H9 (cell line): ENCODE results near the gene SLBP. TPM values are rescaled to one million over a fixed set of nuclear protein-coding genes. Genes with fewer than 3 reads are reported as not detected.

Experiments
- DNase-seq: peaks from one replicate; pipeline ENCODE4 v3.0.0-alpha.2; 2017
- H2AFZ ChIP-seq: one replicate; pipeline ENCODE4 v1.6.1; 2013; ENCODE audit warnings: mild to moderate bottlenecking, low read length, control low read depth, moderate library complexity
- H2AK5ac ChIP-seq: 2 replicates; pipeline ENCODE4 v1.6.1; 2013; ENCODE audit warnings: low read length, control low read depth, mixed read lengths; ENCODE audit not compliant: insufficient read length
- H2BK120ac ChIP-seq: one replicate; pipeline ENCODE4 v1.6.1; 2013; ENCODE audit warnings: low read depth, mild to moderate bottlenecking, low read length, control low read depth, inconsistent platforms; ENCODE audit not compliant: poor library complexity, severe bottlenecking
- H2BK12ac ChIP-seq: 2 replicates; pipeline ENCODE4 v1.6.1; 2013; ENCODE audit warnings: low read length, control low read depth, mixed read lengths, low read depth; ENCODE audit not compliant: insufficient read length
- H2BK15ac ChIP-seq: 2 replicates; pipeline ENCODE4 v1.6.1; 2013; ENCODE audit warnings: low read depth, low read length, control low read depth
- H2BK20ac ChIP-seq: one replicate; pipeline ENCODE4 v1.6.1; 2013; ENCODE audit warnings: low read depth, mild to moderate bottlenecking, low read length, control low read depth, inconsistent platforms; ENCODE audit not compliant: poor library complexity, severe bottlenecking
- H2BK5ac ChIP-seq: 2 replicates; pipeline ENCODE4 v1.6.1; 2013; ENCODE audit warnings: low read length, control low read depth, mixed read lengths; ENCODE audit not compliant: insufficient read length
- H3K14ac ChIP-seq: 2 replicates; pipeline ENCODE4 v1.6.1; 2013; ENCODE audit warnings: low read length, control low read depth; ENCODE audit not compliant: insufficient read depth
- H3K18ac ChIP-seq: 2 replicates; pipeline ENCODE4 v1.6.1; 2013; ENCODE audit warnings: low read depth, mild to moderate bottlenecking, mixed read lengths, low read length, control low read depth; ENCODE audit not compliant: insufficient read length
- H3K23ac ChIP-seq: 2 replicates; pipeline ENCODE4 v1.6.1; 2013; ENCODE audit warnings: low read length, control low read depth, mixed read lengths, low read depth; ENCODE audit not compliant: insufficient read length
- H3K23me2 ChIP-seq: 2 replicates; pipeline ENCODE4 v1.6.1; 2013; ENCODE audit warnings: low read depth, mild to moderate bottlenecking, mixed read lengths, low read length, control low read depth; ENCODE audit not compliant: insufficient read length, poor library complexity, severe bottlenecking
- H3K27ac ChIP-seq: 2 replicates; pipeline ENCODE4 v1.5.1; 2013; ENCODE audit warnings: low read length, control low read depth, mixed read lengths, low read depth; ENCODE audit not compliant: insufficient read length
- H3K27me3 ChIP-seq: 2 replicates; pipeline ENCODE4 v1.6.1; 2013; ENCODE audit warnings: low read length, control low read depth, inconsistent platforms; ENCODE audit not compliant: insufficient read depth
- H3K4ac ChIP-seq: 2 replicates; pipeline ENCODE4 v1.6.1; 2013; ENCODE audit warnings: low read depth, mild to moderate bottlenecking, control low read depth, inconsistent platforms, low read length, moderate library complexity
- H3K4me1 ChIP-seq: 2 replicates; pipeline ENCODE4 v1.6.1; 2013; ENCODE audit warnings: low read length, control low read depth, inconsistent platforms; ENCODE audit not compliant: insufficient read depth
- H3K4me2 ChIP-seq: 2 replicates; pipeline ENCODE4 v1.6.1; 2013; ENCODE audit warnings: low read length, control low read depth, mixed read lengths; ENCODE audit not compliant: insufficient read length, insufficient read depth
- H3K56ac ChIP-seq: 2 replicates; pipeline ENCODE4 v1.6.1; 2013; ENCODE audit warnings: low read depth, mild to moderate bottlenecking, mixed read lengths, low read length, control low read depth; ENCODE audit not compliant: insufficient read length
- H3K79me1 ChIP-seq: 2 replicates; pipeline ENCODE4 v1.6.1; 2013; ENCODE audit warnings: low read depth, mild to moderate bottlenecking, moderate library complexity, low read length, control low read depth, inconsistent platforms; ENCODE audit not compliant: insufficient read depth, poor library complexity, severe bottlenecking
- H3K79me2 ChIP-seq: 2 replicates; pipeline ENCODE4 v1.6.1; 2013; ENCODE audit warnings: low read length, control low read depth, inconsistent platforms; ENCODE audit not compliant: insufficient read depth
- H3K9ac ChIP-seq: 2 replicates; pipeline ENCODE4 v1.6.1; 2013; ENCODE audit warnings: low read length, control low read depth, mixed read lengths; ENCODE audit not compliant: insufficient read length; ENCODE audit errors: extremely low read depth
- H3K9me3 ChIP-seq: one replicate; pipeline ENCODE4 v1.6.1; 2013; ENCODE audit warnings: low read depth, low read length, inconsistent platforms; ENCODE audit not compliant: control insufficient read depth
- H3T11ph ChIP-seq: one replicate; pipeline ENCODE4 v1.6.1; 2013; ENCODE audit warnings: mild to moderate bottlenecking, low read length, control low read depth, inconsistent platforms
- H4K20me1 ChIP-seq: one replicate; pipeline ENCODE4 v1.6.1; 2013; ENCODE audit not compliant: control insufficient read depth, insufficient read length, insufficient read depth
- H4K5ac ChIP-seq: 2 replicates; pipeline ENCODE4 v1.6.1; 2013; ENCODE audit warnings: low read depth, mild to moderate bottlenecking, mixed read lengths, low read length, control low read depth; ENCODE audit not compliant: insufficient read length
- H4K8ac ChIP-seq: replicated peaks from 2 replicates; pipeline ENCODE4 v1.6.1; 2013; ENCODE audit warnings: low read length, control low read depth, mixed read lengths, low read depth; ENCODE audit not compliant: insufficient read length
- H4K91ac ChIP-seq: 2 replicates; pipeline ENCODE4 v1.6.1; 2013; ENCODE audit warnings: low read depth, mild to moderate bottlenecking, moderate library complexity, mixed read lengths, low read length, control low read depth; ENCODE audit not compliant: insufficient read length
- H3K27ac Mint-ChIP-seq, 3 experiments: 2 replicates in 2 of 3; 3 replicates in 1 of 3; pipeline ENCODE4 v1.8.0; 2020 to 2021; ENCODE audit warnings: mixed read lengths in 3 of 3, mild to moderate bottlenecking in 1 of 3, moderate library complexity in 1 of 3
- H3K27me3 Mint-ChIP-seq: 2 replicates; pipeline ENCODE4 v1.8.0; 2021; ENCODE audit warnings: low read depth, mild to moderate bottlenecking, moderate library complexity, mixed read lengths
- H3K36me3 Mint-ChIP-seq, 3 experiments: 2 replicates in 2 of 3; 3 replicates in 1 of 3; pipeline ENCODE4 v1.8.0; 2020 to 2021; ENCODE audit warnings: low read depth in 3 of 3, mixed read lengths in 3 of 3; ENCODE audit not compliant: insufficient read depth in 1 of 3
- H3K4me1 Mint-ChIP-seq, 2 experiments: 2 replicates each; pipeline ENCODE4 v1.8.0; 2020; ENCODE audit warnings: mixed read lengths in 2 of 2
- H3K4me3 Mint-ChIP-seq, 2 experiments: 2 replicates in 1 of 2; 3 replicates in 1 of 2; pipeline ENCODE4 v1.8.0; 2020 to 2021; ENCODE audit warnings: mild to moderate bottlenecking in 2 of 2, mixed read lengths in 2 of 2, moderate library complexity in 1 of 2
- H3K9me3 Mint-ChIP-seq, 2 experiments: 2 replicates in 1 of 2; 3 replicates in 1 of 2; pipeline ENCODE4 v1.8.0; 2020; ENCODE audit warnings: mild to moderate bottlenecking in 2 of 2, mixed read lengths in 2 of 2, moderate library complexity in 1 of 2
- WGBS: extraction: QIAGEN DNeasy Blood & Tissue Kit; methylation state at CpG from one replicate; pipeline ENCODE4 v1.1.7; 2013; ENCODE audit warnings: missing lambda C conversion rate, low lambda C conversion rate, mixed read lengths; ENCODE audit not compliant: insufficient read length; ENCODE audit errors: extremely low coverage; 5-methylcytosine and 5-hydroxymethylcytosine counted together
- total RNA-seq: library from RNA; stranded (reverse); gene quantifications from 2 replicates; pipeline ENCODE4 v1.2.1, GENCODE V29; 2021
- TF ChIP-seq, protein P1 (sequence below): fragments of 200-600 bp; sonication (generic); conservative IDR thresholded peaks from 3 replicates; pipeline ENCODE4 v1.8.0; 2021; ENCODE audit warnings: antibody characterized with exemption, mild to moderate bottlenecking

SLBP gene
- total RNA-seq, 1 experiment from 2014 or later = 62.7 TPM

DNA sequence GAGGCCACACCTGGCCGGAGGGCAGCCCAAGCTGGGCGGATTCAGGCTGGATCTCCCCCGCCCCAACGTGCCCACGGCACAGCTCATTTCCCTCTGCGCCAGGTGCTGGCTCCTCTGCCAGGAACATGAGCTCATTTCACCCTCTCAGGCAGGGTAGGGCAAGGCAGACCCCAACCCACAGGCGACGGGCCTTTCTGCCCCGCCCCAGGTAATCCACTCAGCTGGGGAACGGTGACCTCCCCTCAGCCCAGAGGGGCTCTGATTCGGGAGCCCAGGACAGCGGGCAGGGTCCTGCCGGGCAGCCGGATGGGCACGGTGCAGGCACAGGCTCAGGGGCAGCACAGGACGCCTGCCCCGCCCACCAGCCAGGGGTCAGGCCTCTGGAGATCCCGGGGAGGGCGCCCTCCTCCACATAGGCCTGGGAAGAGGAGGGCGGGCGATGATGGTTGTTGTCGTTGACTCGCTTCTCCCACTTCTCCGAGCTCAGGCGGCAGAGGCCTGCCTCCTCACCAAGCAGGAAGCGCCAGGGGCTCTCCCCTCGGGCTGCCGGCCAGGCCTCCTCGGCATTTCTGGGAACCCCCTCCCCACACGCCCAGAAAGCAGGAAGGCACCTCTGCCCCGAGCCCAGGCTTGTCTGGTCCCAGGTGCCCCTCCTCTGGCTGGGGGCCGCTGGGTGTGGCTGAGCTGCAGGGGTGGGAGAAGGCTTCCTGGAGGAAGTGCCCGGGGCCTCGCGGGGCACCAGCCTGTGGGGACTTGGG lies 40.3 kb upstream of the SLBP start:
- Histone ChIP-seq H3K23ac (no peak overlapping the region), H2BK120ac (no peak overlapping the region), H2BK20ac (no peak overlapping the region), H3K9me3 (no peaks in the 10 kb centered on the region), H3K9ac (no peak overlapping the region), H2BK12ac (no peak overlapping the region), H3K4me1 (no peaks in the 10 kb centered on the region), H3K4ac (no peak overlapping the region), H2BK15ac (no peak overlapping the region), H4K8ac (no peak overlapping the region), H4K91ac (no peak overlapping the region), H2AK5ac (no peak overlapping the region), H3T11ph (no peak overlapping the region), H4K5ac (no peak overlapping the region), H3K23me2 (no peaks in the 10 kb centered on the region), H3K14ac (no peak overlapping the region; the same call in 1 of the 2 replicates), H3K18ac (no peak overlapping the region), H4K20me1 (no peaks in the 10 kb centered on the region), H3K56ac (no peak overlapping the region), H2BK5ac (no peak overlapping the region), H2AFZ (no peak overlapping the region), H3K27me3 (no peaks in the 10 kb centered on the region), H3K27ac (no peak overlapping the region), H3K79me1 (no peaks in the 10 kb centered on the region), H3K4me2 (no peak overlapping the region), H3K79me2 (no peaks in the 10 kb centered on the region)
- H3K4me1 Mint-ChIP-seq = peaks cover 0 to 11% of the 10 kb centered on the region in 2 experiments; a peak in 2 of 4 replicates
- no peak overlapping the region for H3K27ac Mint-ChIP-seq
- no peak for DNase-seq
- no peak overlapping the region for H3K4me3 Mint-ChIP-seq
- no peaks in the 10 kb centered on the region for H3K27me3 Mint-ChIP-seq
- no CpG with 5 or more reads among the region's 35 CpGs for WGBS
- no peaks in the 10 kb centered on the region for H3K36me3 Mint-ChIP-seq
- H3K9me3 Mint-ChIP-seq = no peaks in the 10 kb centered on the region
- TF ChIP-seq, protein P1, sequence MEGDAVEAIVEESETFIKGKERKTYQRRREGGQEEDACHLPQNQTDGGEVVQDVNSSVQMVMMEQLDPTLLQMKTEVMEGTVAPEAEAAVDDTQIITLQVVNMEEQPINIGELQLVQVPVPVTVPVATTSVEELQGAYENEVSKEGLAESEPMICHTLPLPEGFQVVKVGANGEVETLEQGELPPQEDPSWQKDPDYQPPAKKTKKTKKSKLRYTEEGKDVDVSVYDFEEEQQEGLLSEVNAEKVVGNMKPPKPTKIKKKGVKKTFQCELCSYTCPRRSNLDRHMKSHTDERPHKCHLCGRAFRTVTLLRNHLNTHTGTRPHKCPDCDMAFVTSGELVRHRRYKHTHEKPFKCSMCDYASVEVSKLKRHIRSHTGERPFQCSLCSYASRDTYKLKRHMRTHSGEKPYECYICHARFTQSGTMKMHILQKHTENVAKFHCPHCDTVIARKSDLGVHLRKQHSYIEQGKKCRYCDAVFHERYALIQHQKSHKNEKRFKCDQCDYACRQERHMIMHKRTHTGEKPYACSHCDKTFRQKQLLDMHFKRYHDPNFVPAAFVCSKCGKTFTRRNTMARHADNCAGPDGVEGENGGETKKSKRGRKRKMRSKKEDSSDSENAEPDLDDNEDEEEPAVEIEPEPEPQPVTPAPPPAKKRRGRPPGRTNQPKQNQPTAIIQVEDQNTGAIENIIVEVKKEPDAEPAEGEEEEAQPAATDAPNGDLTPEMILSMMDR = 0 out of 3 replicates have a peak, but pooled peaks have one; percentile 19
